C4-2B (cell line): ENCODE data around the gene PTPRF.

Experiments
- CTCF ChIP-seq: fragments of 450-650 bp; conservative IDR thresholded peaks from 2 replicates; pipeline ENCODE4 v1.5.1; 2017; ENCODE audit warnings: mild to moderate bottlenecking
- ZFX ChIP-seq: fragments of 450-650 bp; IDR thresholded peaks from 2 replicates; pipeline ENCODE4 v1.6.1; 2017

GRCh38 chr1:43554444-43554992 is 23.8 kb downstream of the PTPRF start:
- TF ChIP-seq CTCF (no peak), ZFX (no peak)
